ENCODE measurements around the gene MCTP1.
A peak's percentile ranks its signal among the peaks of the same experiment; 100 is the strongest.

DNA sequence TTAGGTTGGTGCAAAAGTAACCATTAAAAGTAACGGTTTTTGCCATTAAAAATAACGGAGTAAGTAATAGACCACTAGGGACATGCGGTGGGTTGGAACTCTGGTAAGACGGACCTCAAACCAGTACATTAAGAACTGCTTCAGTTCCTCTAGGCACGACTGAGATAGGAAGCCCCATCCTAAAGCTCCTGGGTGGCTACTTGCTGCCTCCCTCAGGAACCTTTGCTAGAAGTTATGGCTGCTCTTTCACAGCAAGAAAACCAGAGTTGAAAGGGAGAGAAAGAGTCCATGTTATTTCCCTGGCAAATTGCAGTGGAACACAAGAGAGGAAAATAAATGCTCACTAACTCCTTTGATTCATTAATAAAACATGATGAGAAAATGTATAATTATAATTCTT lies 47.6 kb downstream of the MCTP1 start:
- TF ChIP-seq, protein P1, sequence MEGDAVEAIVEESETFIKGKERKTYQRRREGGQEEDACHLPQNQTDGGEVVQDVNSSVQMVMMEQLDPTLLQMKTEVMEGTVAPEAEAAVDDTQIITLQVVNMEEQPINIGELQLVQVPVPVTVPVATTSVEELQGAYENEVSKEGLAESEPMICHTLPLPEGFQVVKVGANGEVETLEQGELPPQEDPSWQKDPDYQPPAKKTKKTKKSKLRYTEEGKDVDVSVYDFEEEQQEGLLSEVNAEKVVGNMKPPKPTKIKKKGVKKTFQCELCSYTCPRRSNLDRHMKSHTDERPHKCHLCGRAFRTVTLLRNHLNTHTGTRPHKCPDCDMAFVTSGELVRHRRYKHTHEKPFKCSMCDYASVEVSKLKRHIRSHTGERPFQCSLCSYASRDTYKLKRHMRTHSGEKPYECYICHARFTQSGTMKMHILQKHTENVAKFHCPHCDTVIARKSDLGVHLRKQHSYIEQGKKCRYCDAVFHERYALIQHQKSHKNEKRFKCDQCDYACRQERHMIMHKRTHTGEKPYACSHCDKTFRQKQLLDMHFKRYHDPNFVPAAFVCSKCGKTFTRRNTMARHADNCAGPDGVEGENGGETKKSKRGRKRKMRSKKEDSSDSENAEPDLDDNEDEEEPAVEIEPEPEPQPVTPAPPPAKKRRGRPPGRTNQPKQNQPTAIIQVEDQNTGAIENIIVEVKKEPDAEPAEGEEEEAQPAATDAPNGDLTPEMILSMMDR (conservative IDR thresholded peaks at IDR 0.05) = peak; percentile 15
- no peak for TF ChIP-seq ZFX (IDR thresholded peaks at IDR 0.05)
